NCI-H187 treated with DMSO at 0.1 percent for 48 hours (cell line): Measurements from ENCODE around the gene A2ML1.
A peak's percentile ranks its signal among the peaks of the same experiment; 100 is the strongest.
"Not testable (repeated sequence)": the region's sequence is repeated elsewhere in the genome, so short reads cannot be mapped to it uniquely, and the experiment has no call there.

Source experiments
- DNase-seq: peaks from one replicate; lab custom pipeline; 2025; lab: John Stamatoyannopoulos, UW

The A2ML1 gene

DNA sequence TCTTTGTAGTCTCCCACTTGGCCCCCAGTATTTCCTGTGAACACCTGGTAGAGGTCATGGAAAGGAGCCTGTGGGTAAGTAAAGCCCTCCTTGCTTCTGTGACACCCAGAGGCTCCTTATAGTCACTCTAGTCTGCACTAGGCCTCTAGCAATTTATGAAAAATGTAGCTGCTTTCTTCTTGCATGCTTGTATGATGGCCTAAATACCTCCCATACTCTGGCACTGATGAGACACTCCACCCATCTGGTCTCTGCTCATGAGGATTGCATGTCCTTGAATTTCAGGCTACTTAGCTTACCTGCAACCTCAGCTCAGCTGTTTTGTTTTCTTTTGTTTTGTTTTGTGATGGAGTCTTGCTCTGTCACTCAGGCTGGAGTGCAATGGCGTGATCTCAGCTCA is 4.6 kb upstream of the A2ML1 start:
- no peak for DNase-seq

DNA sequence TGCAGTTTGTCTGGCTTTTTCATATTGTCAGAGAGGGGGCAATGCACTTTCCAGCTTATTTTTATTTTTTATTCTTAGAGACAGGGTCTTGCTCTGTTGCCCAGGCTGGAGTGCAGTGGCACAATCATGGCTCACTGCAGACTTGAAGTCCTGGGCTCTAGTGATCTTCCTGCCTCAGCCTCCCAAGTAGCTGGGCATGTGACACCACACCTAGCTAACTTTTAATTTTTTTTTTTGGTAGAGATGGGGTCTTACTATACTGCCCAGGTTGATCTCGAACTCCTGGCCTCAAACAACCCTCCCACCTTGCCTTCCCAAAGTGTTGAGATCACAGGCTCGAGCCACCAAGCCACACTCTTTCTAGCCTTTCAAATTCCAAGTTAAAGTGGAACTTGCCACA is 3.9 kb upstream of the A2ML1 start:
- no peak for DNase-seq

DNA sequence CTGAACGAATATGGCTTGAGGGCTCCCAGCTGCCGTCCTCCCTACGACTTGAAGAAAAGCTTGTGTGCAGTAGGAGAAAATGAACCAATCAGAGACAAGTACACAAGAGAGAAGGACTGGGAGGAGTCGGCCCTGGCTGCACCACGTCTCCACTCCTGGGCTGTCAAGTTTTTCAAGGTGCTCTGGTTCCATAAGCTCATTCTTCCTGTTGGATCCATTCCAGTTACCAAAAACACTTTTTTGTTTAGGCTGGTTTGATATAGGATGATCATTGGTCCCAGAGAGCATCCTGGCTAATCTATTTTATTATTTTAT is 2.8 kb upstream of the A2ML1 start:
- no peak for DNase-seq

DNA sequence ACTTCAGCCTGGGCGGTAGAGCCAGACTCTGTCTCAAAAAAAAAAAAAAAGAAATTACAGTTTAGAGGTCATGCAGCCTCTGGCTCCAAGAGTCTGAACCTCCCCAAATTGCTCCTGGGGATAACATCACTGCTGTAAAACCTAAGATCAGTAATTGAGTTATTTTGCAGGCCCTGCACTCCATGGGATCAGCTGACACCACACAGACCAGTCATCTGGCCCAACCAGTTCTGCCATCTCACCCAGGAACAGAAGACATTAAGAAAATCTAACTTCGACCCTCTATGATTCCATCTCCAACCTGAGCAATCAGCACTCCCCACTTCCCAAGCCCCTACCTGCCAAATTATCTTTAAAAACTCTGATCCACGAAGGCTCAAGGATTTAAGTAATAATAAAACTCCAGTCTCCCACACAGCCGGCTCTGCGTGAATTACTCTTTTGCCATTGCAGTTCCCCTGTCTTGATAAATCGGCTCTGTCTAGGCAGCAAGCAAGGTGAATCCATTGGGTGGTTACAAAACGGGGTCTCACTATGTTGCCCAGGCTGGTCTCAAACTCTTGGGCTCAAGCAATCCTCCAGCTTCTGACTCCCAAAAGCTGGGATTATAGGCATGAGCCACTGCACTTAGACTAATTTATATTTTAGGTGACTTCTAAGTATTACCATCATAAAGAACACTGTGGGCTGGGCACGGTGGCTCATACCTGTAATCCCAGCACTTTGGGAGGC is 1.6 kb upstream of the A2ML1 start:
- not testable (repeated sequence) for DNase-seq

DNA sequence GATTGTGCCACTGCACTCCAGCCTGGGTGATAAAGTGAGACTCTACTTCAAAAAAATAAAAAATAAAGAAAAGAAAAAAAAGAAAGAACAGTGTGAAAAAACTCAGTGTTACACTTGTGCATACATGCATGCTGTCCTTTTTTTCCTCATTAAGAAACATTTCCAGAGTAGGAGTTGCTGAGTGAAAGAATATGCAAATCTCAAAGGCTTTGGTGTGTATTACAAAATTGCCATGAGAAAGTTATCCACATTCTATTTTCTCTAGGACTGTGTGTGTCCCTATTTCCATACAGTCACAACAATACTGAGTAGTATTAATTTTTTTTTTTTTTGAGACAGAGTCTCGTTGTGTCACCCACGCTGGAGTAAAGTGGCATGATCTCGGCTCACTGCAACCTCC is 830 bp upstream of the A2ML1 start:
- DNase-seq, result no peak

DNA sequence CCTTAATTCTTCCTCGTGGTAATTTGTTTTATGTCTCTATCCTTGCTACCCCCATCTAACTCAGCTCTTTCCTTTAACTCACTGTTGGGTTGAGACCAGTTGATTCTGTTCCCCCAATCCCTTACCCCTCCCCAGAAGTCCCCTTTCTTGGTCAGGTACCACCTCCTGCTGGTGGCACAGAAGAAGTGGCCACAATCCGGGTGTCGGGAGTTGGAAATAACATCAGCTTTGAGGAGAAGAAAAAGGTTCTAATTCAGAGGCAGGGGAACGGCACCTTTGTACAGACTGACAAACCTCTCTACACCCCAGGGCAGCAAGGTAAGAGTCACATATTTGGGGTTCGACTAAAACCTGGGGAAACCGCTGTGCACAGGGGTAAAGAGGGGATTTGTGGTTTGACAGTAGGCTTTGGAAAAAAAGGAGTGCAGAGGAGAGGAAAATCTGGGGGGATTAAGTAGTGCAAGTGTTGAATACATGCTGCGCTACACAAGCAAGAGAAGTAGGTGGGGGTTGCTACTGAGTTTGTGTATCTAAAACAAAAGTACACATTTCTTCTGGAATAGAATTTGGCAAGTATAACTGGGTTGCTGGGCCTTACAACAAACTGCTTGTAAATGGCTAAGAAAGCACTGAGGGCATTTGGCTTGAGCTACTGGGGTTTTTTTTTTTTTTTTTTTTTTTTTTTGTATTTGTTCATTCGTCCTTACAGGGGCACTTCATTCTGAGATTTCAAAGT is 1.3 kb downstream of the A2ML1 start:
- no peak for DNase-seq

DNA sequence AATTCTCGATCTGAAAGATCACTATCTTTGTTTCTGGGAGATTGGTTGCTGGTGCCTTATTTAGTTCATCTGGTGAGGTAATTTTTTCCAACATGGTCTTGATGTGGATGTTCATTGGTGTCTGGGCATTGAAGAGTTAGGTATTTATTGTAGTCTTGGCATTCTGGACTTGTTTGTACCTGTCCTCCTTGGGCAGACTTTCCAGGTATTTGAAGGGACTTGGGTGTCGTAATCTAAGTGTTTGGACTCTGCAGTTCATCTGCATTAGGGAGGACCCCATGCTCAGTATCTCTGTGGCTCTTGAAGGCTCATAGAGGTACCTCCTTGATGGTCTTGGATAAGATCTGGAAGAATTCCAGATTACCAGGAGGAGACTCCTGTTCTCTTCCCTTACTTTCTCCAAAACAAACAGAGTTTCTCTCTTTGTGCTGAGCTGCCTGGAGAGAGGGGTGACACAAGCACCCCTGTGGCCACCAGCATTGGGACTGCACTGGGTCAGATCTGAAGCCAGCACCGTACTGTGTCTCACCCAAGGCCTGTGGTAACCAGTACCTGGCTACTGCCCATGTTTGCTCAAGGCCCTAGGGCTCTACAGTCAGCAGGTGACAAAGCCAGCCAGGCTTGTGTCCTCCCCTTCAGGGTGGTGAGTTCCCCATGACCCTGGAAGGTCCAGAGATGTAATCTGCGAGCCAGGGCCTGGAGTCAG is 5.3 kb downstream of the A2ML1 start:
- no peak for DNase-seq

DNA sequence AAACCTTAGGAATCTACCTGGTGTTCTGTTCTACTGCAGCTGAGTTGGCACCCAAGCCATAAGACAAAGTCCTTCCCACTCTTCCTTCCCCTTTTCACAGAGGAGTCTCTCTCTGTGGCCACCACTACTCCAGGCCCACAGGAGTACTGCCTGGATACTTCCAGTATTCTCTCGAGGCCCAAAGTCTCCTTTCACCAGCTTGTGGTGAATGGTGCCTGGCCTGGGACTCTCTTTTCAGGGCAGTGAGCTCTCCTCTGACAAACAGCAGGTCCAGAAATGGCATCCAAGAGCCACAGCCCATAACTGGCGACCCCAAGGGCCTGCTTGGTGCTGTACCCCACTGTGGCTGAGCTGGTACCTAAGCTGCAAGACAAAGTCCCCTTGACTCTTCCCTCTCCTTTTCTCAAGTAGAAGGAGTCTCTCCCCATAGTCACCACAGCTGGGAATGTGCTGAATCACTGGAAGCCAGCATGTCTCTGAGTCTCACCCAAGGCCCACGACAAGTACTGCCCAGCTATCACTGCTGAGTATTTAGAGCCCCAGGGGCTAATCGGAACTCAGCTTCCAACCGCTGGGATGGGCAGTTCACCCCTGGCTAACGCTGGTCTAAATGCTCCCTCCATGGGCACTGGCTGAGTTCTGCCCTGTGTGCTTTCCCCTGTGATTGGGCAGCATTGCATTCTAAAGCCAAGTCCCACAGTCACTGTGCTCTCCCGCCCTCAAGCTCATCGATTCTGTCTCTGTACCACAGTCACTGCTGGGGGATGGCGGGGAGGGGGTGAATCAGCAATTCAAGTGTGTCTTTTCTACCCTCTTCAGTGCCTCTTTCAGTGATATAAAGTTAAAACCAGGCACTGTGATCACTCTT is 6.1 kb downstream of the A2ML1 start:
- no peak for DNase-seq

DNA sequence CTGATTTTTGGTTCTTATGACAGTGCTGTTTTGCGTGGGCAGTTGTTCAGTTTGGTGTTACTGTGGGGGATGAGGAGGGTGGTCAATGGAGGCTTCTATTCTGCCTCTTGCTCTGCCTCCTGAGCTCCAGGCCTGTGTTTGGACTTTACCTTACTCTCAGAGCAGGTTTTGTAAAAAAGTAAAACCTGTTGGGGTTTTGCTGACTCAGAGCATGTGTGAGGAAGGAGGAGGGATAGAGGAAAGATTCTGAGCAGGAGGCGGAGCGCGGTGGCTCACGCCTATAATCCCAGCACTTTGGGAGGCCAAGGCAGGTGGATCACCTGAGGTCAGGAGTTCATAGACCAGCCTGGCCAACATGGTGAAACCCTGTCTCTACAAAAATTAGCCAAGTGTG is 6.7 kb downstream of the A2ML1 start:
- no peak for DNase-seq

DNA sequence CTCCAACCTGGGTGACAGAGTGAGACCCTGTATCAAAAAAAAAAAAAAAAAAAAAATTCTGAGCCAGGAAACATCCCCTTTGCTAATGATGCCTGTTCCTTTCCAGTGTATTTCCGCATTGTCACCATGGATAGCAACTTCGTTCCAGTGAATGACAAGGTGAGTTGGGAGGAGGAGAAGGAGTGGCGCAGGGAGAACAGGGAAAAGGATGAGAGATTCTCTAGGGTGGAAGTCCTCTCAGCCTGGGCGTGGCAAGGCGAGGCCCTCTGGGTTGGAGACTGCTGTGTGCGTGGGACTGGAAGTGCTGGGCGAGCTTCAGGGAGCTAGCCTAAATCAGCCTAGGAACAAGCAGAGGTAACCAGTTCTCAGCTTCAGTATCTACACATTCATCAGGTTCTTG is 7.2 kb downstream of the A2ML1 start:
- DNase-seq, result peak; percentile 20

DNA sequence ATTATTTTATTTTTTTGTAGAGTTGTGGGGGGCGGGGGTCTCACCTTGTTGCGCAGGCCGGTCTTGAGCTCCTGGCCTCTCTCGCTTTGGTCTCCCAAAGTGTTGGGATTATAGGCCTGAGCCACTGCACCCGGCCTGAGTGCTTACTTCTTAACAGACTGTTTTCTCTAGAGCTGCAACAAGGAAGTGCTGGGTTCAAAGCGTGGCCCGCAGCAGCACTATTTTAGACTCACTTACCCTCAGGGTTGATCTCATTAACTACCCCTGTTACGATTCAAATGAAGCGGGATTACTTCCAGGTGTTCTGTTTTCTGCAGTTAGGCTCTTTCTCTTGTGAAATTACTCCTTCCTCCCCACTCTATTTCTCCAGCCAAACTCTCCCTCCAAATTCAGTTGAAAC is 8.7 kb downstream of the A2ML1 start:
- no peak for DNase-seq

DNA sequence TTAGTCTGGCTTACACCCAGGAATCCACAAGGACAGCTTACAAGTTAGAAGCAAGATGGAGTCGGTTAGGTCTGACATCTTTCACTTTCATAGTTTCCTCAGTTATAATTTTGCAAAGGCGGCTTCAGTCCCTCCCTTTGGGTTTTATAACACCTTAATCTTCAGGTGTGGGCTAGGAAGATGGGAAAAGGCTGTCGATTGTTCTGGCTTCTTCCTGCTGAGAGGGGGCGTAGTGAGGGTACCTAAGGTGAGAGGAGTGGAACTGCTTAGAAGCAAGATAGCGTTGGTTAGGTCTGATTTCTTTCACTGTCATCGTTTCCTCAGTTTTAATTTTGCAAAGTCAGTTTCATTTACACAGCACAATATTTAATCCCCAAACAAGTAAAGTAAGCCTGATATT is 10.1 kb downstream of the A2ML1 start:
- no peak for DNase-seq

DNA sequence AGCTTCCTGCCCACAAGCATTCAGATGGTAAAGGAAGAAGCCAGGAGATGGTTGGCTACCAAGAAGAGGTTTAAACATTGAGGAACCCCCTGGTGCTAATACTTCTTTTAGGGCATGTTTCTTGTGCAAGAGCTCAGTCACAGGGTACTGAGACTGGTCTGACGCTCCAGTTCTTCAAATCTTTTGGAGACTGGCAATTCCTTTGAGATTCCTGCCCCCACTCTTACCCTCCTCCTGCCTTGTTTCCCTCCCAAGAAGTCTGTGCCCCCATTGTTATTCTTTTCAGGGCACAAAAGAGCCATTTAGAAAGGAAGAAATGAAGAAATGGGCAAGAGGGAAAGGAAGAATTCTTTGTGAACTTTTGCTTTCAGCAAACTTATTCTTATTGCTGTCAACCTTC is 11.8 kb downstream of the A2ML1 start:
- DNase-seq, result no peak

DNA sequence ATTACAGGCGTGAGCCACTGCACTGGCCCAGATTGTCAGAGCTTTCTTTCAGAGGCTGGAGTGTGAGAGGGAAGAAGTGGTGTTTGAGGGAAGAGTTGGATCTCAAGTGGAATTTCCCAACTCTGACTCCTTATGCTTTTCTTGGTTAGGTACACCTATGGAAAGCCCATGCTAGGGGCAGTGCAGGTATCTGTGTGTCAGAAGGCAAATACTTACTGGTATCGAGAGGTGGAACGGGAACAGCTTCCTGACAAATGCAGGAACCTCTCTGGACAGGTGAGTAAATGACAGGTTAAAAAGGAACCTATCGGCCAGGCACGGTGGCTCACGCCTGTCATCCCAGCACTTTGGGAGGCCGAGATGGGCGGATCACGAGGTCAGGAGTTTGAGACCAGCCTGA is 14.9 kb downstream of the A2ML1 start:
- DNase-seq, result no peak

DNA sequence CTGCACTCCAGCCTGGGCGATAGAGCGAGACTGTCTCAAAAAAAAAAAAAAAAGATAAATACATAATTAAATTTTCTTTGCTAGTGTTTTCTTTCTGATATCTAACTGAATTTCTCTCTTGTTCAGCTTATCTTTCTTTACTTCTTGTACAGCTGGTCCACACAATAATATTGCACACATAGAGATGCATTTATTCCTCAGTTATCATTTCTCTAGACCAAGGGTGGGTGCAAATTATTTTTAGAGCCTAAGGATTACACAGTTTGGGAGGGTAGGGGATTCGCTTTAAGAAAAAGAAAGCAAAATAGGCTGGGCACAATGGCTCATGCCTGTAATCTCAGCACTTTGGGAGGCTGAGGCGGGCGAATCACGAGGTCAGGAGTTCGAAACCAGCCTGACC is 17.9 kb downstream of the A2ML1 start:
- DNase-seq, result no peak

DNA sequence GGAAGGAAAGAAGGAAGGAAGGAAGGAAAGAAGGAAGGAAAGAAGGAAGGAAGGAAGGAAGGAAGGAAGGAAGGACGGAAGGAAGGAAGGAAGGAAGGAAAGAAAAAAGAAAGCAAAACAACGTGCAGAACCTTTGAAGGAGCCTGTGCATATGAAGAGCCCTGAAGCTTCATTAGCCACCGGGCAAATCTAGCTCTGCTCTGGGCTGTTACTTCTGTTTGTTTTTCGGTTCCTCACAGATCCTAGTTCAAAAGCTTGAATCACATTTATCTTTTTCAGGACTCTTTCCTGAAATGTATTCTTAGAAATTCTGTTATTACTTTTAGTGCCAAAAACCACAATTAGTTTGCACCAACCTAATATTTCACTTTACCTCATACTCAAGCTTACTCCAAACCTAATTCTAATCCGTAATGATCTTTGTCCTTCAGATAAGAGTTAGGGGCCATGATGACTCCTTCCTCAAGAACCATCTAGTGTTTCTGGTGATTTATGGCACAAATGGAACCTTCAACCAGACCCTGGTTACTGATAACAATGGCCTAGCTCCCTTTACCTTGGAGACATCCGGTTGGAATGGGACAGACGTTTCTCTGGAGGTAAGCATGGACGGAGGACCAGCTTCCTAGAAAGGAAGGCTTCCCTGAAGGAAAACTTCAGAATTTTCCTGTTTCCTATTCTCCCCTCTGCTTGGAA is 18.7 kb downstream of the A2ML1 start:
- no peak for DNase-seq

DNA sequence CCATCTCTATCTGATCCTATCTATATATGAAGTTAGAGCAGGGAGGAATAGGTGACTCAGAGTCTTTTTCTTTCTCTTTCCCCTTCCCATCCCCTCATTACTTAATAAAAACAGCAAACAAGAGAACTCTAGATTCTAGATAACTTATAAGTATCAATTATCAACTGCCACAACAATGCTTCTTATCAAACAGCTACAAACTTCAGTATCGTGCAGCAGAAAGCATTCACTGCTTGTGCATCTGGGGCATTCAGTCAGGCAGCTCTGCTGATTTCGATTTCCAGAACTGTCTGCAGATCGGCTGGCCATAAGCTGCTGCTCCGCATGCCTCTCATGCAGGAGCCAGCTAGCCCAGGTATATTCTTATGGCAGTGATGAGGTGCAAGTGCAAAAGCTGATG is 19.4 kb downstream of the A2ML1 start:
- DNase-seq, result no peak

DNA sequence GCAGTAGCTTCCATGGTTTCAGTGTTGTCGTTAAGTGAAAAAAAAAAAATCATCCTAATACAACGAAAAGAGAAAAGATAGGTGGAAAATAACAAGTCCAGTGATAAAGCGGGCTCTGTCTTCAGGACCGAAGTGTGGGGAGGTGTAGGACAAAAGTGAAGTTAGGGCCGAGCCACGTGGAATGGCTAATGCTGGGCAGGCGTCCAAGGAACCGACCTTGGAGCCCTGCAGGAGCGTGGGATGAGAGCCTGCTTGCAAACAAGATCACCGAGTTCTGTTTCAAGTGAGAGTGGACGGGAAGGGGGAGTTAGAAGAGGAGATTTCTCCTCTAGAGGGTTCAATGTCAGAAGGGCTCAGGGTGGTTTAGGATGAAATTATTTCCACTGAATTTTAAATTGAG is 22.2 kb downstream of the A2ML1 start:
- DNase-seq, result no peak

DNA sequence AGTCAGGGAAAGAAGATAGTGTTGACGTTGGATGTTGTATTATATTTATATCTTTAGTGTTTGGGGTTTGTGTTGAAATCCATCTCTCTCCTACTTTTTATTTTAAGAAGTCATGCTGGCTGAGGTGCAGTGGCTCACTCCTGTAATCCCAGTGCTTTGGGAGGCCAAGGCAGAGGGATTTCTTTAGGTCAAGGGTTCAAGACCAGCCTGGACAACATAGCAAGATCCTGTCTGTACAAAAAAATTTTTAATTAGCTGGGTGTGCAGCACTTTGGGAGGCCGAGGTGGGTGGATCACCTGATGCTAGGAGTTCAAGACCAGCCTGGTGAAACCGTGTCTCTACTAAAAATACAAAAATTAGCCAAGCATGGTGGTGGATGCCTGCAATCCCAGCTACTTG is 23.9 kb downstream of the A2ML1 start:
- DNase-seq, result no peak

DNA sequence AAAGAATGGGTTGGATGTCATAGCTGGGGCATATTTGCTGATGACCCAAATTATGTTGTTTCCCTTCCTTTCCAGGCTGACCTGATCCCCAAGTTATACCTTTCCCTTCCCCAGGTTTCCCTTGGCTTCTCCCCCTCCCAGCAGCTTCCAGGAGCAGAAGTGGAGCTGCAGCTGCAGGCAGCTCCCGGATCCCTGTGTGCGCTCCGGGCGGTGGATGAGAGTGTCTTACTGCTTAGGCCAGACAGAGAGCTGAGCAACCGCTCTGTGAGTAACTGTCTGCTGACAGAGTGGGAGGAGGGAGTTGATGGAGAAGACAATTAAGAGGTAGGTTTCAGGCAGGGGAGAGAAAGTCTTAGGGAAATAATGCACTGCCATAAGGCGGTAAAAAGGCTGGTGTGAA is 25.0 kb downstream of the A2ML1 start:
- no peak for DNase-seq

DNA sequence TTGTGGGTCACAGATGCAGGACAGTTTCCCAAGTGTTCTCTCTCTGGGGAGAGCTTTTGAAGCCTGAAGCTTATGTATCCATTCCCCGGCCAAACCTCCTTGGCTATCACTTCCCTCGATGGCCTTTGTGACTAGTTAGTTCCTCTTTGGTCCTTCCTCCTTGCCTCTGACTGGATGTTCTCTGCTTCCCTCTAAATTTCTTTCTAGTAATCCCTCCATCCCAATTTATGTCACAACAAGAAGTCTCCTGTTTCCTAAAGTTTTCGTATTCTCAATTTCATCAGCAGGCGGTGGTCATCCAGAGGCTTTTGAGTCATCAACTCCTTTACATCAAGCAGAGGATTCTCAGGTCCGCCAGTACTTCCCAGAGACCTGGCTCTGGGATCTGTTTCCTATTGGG is 27.5 kb downstream of the A2ML1 start:
- DNase-seq, result no peak

DNA sequence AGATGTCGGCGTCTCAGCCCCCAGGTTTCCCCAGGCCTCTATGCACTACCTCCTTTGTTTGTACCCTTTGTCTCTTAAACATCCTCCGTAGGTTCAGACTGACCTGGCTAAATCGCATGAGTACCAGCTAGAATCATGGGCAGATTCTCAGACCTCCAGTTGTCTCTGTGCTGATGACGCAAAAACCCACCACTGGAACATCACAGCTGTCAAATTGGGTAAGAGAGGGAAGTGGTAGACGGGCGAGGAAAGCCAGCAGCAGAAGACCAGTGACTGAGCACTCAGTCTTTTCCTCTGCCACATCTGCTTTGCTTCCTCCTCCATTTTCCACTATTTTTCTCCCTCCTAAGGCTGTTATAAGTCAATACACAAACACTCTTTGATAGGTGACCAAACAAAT is 29.7 kb downstream of the A2ML1 start:
- no peak for DNase-seq
